PC-3 (cell line): ENCODE measurements around the gene MGAT4B.

Experiments used
- EZH2 ChIP-seq: fragments of 300-600 bp; sonication (generic); IDR thresholded peaks from one replicate; pipeline ENCODE4 v1.6.1; 2017; ENCODE audit warnings: antibody characterized with exemption, mild to moderate bottlenecking, low read length; ENCODE audit not compliant: unreplicated experiment
- EZH2phosphoT487 ChIP-seq: fragments of 300-600 bp; sonication (generic); IDR thresholded peaks from 2 replicates; pipeline ENCODE4 v1.6.1; 2018; ENCODE audit warnings: mild to moderate bottlenecking, antibody characterized with exemption, low read length, borderline replicate concordance
- TF ChIP-seq, protein P1 (sequence below): fragments of 300-600 bp; sonication (generic); conservative IDR thresholded peaks from 2 replicates; pipeline ENCODE4 v1.5.1; 2017; ENCODE audit warnings: antibody characterized with exemption, low read depth, mild to moderate bottlenecking, low read length

DNA sequence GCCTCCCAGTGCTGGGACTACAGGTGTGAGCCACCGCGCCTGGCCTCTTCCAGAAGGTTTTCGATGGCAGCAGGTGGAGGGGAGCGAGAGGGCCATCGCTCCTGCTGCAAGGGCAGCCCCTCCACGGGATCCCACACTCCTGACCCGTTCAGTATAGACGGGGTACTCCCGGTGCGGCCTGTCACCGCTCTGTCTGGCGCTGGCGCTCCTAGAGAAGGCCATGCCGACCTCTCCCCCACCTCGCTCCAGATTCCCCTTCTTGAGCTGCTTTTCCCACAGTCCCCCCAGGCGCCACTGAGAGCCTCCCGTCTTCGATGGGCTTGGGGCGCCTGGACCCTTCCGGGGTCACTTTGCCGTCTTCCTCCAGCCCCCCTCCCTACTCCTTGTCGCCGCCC, 9.7 kb upstream of the MGAT4B start:
- TF ChIP-seq, protein P1, sequence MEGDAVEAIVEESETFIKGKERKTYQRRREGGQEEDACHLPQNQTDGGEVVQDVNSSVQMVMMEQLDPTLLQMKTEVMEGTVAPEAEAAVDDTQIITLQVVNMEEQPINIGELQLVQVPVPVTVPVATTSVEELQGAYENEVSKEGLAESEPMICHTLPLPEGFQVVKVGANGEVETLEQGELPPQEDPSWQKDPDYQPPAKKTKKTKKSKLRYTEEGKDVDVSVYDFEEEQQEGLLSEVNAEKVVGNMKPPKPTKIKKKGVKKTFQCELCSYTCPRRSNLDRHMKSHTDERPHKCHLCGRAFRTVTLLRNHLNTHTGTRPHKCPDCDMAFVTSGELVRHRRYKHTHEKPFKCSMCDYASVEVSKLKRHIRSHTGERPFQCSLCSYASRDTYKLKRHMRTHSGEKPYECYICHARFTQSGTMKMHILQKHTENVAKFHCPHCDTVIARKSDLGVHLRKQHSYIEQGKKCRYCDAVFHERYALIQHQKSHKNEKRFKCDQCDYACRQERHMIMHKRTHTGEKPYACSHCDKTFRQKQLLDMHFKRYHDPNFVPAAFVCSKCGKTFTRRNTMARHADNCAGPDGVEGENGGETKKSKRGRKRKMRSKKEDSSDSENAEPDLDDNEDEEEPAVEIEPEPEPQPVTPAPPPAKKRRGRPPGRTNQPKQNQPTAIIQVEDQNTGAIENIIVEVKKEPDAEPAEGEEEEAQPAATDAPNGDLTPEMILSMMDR = no peak
- no peak for TF ChIP-seq EZH2phosphoT487
- TF ChIP-seq EZH2 = no peak
